ENCODE data around the gene MAML1.
"Not testable (repeated sequence)": the region's sequence is repeated elsewhere in the genome, so short reads cannot be mapped to it uniquely, and the experiment has no call there.

MAML1 gene, protein sequence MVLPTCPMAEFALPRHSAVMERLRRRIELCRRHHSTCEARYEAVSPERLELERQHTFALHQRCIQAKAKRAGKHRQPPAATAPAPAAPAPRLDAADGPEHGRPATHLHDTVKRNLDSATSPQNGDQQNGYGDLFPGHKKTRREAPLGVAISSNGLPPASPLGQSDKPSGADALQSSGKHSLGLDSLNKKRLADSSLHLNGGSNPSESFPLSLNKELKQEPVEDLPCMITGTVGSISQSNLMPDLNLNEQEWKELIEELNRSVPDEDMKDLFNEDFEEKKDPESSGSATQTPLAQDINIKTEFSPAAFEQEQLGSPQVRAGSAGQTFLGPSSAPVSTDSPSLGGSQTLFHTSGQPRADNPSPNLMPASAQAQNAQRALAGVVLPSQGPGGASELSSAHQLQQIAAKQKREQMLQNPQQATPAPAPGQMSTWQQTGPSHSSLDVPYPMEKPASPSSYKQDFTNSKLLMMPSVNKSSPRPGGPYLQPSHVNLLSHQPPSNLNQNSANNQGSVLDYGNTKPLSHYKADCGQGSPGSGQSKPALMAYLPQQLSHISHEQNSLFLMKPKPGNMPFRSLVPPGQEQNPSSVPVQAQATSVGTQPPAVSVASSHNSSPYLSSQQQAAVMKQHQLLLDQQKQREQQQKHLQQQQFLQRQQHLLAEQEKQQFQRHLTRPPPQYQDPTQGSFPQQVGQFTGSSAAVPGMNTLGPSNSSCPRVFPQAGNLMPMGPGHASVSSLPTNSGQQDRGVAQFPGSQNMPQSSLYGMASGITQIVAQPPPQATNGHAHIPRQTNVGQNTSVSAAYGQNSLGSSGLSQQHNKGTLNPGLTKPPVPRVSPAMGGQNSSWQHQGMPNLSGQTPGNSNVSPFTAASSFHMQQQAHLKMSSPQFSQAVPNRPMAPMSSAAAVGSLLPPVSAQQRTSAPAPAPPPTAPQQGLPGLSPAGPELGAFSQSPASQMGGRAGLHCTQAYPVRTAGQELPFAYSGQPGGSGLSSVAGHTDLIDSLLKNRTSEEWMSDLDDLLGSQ

DNA sequence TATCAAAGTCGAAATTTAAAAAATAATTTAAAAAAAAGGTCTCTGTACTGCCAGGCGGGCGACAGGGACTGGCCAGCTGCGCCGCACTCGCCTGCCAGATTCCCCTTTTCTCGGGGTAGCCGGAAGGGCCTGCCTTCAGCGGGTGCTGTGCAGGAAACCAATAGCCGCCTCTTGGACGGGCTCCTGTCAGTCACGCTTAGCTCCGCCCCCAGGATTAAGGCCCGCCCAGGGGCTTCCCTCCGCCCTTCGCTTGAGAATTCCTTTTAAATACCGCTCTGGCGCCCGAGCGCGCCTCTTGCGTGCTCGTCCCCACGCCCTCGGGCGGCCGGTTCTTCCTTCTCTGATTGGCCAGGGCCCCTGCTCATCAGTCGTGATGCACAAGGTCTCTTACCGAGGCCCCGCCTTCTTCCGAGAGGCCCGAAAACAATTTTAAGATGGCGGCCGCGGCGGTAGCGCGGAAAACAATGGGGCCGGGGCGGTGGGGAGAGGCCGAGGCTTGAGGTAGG is at the start of gene MAML1:
Gene MAML1, plus strand, starts transcription at position 411 of the 506 bp plus-strand sequence. CDS start 291 bp downstream, outside the sequence.
- DNase-seq: peak; percentile 100

DNA sequence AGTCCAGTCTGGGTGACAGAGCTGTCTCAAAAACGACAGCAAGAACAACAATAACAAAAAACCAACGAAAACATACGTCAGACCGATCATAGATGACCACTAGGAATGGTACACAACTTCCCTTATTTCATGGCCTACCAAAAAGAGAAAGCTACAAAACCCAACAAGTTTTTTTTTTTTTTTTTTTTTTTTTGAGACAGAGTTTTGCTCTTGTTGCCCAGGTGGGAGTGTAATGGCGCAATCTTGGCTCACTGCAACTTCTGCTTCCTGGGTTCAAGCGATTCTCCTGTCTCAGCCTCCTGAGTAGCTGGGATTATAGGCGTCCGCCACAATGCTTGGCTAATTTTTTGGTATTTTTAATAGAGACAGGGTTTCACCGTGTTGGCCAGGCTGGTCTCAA is 43.4 kb upstream of the MAML1 start:
- DNase-seq: not testable (repeated sequence)

DNA sequence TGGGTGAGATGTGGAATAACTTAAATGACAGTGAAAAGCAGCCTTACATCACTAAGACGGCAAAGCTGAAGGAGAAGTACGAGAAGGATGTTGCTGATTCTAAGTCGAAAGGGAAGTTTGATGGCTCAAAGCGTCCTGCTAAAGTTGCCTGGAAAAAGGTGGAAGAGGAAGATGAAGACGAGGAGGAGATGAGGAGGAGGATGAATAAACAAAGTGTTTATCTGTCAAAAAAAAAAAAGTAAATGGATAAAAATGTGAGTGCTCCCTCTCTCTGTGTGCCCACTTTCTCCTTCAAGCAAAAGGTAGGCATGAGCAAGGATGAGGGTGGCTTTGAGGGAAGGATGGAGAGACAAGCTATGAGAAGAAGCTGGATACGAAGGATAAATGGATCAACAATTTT is 38.1 kb upstream of the MAML1 start:
- DNase-seq: no peak

DNA sequence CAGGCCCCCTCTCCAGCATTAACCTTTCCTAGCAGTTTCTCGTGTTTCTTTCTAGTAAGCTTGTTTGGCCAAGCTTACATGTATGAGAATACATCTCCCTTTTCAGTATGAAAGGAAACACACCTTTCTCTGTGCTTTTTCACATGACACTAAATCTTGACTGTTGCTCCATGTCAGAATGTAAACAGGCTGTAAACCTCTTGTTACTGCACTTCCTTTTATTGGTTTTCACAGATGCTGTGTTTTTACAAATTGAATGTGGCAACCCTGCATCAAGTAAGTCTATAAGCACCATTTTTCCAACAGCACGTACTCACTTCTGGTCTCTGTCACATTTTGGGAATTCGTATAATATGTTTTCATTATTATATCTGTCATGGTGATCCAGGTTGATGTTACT is 36.0 kb upstream of the MAML1 start:
- DNase-seq: no peak

DNA sequence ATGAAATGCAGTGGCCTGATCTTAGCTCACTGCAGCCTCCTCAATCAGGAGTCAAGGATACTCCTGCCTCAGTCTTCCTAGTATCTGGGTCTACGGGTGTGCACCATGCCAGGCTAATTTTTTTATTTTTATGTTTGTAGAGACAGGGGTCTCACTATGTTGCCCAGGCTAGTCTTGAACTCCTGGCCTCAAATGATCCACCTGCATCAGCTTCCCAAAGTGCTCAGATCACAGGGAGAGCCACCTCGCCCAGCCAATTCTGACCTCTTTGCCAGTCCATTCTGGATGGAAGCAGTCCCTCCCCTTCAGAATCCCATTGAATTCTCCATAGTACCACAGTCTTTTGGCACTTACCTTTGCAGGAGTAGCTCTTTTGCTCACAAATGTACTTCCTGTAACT is 35.5 kb upstream of the MAML1 start:
- DNase-seq: no peak

DNA sequence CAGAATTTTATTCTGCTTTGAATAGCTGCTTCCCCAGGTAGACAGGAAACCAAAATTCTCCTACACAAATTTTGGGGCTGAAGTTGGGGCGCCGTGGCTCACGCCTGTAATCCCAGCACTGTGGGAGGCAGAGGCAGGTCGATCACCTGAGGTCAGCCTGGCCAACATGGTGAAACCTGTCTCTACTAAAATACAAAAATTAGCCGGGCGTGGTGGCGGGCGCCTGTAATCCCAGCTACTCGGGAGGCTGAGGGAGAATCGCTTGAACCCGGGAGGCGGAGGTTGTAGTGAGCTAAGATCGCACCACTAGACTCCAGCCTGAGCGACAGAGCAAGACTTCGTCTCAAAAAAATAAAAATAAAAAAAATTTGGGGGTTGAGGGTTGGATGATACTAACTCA is 35.1 kb upstream of the MAML1 start:
- DNase-seq: not testable (repeated sequence)

DNA sequence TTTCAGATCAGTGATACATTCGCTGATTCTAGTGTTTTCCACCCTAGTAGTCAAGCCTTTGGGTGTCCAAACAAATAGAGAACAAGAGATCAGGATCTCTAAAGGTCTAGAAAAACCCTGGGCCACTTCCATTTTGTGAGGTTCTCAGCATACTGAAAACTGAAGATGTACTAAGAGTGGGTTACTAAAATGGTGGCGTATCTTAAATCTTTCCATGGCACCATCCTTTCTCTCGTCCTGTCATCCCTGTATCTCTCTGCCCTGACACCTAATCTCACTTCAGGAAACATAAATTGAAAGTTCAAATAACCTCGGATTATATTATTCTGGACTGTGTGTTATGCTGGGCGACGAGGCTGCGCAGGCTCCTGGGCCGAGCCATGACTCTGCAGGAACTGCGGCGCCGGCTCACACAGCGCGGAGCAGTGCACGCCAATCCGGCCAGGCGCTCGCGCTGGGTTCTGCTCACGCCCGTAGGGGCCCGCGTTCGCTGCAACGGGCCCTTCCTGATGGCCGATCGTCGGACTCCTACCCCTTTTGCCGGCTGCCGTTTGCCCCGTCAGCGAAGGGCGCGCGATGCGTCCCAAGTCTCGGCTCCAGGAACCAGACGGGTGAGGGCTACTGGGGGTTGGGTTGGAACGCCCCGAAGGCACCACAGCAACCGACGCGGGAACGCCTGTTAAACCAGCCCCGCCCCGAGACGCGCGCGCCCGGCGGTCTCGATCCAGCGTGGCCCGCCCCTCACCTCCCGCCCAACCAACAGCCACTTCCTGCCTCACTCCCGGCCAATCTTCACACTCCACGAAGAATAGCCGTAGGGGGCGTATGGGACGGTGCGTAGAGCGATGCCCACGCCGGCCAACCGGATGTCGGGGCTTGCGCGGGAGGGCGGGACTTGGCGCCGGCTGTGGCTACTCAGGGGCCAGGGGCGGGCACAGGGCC is 34.4 kb upstream of the MAML1 start:
- DNase-seq: peak; percentile 100

DNA sequence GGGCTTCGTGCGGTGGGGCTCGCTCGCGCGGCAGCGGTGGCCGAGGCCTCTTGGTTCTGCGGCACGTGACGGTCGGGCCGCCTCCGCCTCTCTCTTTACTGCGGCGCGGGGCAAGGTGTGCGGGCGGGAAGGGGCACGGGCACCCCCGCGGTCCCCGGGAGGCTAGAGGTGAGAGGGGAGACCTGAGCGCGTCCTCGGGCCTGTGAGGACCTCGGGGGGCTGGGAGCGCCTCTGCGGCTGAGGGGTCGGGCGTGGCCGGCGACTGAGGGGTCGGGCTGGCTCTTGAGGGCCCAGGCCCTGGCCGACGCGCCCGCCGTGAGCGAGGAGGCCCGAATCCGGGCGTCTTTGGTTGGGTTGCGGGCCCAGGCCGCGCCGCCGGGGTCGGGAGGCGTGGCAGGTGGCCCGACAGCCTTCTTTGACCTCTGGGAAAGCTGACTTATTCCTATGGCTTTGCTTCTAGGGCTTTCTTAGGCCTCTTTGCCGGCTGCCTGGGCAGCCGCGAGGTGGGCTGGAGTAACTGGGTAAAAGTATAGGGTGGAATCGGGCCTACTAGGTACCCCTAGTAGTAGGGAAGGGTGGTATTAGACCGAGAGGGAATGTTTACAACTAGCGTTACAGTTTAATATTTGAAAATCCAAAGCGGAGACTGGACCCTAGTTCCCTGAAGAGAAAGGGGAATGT is 33.5 kb upstream of the MAML1 start, which contains the start of gene CANX:
Gene CANX, plus strand, starts transcription at position 33 of the 681 bp plus-strand sequence. CDS start 6,715 bp downstream, outside the sequence.
- DNase-seq: no peak

DNA sequence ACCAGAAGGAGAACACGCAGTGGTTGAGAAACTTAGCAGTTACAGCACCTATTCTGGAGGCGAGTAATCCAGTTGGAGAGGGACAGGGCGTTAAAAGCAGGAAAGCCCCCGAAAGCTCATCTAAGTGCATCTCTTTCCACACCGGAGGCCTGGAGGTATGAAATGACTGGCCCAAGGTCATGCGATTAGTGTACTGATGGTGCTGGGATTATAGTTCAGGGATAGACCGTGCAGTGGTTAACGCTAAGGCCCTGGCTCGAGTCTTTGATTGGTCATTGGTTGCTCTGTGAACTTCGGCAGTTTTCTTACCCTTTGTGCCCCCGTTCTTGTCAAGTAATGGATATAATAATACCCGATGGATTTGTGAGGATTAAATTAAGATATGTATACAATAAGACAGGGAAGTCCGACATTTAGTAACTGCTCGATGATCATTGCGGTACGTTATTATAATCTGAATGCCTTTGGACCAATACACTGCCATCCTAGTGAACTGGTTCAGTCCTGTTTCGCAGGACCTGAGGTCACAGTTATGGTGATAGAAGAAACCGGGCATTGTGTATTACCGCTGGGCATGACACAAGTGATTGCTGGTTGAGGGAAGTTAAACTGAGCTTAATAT is 32.9 kb upstream of the MAML1 start:
- DNase-seq: no peak

DNA sequence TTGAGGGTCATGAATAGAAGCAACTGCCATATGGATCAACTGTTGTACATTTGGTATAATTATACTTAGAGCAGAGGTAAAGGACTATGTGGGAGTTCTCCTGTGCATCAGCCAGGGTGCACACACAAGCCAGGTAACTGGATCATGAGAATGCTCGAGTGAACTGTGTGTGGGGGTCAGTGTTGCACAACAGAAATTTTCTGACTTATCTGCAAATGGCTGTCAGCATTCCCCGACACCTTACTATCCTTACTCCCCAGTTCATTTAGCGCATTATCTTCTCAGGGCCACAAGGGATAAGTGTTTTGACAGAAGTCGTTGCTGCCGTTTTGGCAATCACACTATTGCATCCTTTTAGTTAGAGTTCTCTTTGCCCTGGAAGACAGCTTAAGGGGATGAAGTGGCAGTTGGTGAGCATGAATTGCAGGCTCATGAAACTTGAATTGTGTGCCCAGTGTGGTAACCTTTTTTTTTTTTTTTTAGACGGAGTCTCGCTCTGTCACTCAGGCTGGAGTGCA is 32.2 kb upstream of the MAML1 start:
- no peak for DNase-seq

DNA sequence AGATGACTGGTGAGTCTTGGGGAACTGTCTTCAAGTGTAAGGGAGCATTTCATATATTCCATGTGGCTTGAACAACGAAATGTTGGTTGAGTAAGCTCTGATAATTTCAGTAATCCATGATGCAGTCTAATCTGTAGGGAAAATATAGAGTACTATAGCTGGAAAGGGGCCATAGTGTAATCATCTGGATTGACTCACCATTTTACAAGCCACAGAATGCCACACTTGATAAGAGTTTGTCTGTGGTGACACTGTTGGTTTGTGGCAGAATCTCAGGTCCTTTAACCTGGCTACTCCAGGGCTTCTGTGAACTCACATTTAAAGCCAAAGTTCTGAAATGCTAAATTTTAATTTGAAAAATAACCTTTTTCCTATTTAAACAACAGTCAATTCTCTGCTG is 16.3 kb upstream of the MAML1 start:
- no peak for DNase-seq

DNA sequence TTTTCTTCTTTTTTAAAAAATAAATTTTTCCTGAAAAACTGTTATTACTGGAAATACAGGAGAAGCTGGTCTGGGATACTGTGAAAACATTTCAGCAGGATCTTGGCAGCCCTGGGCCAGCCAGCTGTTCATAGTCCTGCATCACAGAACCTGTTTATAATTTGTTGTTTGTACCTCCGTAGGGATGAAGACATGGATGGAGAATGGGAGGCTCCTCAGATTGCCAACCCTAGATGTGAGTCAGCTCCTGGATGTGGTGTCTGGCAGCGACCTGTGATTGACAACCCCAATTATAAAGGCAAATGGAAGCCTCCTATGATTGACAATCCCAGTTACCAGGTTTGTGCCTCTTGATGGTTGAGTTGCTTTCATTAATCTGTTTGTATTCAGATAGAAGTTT is 12.4 kb upstream of the MAML1 start:
- DNase-seq: no peak

DNA sequence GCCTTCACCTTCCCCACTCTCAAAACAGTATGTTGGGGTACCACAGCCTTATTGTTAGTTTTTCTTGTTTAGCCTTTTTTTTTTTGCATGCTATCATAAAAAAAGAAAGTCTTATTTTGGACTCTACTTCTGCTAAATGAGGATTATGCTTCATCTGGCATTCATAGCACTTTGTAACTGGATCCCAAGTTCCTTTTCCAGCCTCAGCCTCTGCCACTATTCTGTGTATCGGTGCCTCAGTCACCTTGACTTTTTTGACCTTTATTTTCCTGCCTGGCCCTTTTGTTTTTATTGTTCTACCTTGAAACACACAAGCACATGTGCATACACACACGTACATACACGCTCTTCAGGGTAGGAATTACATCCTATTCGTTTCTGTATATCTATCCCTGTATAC is 8.5 kb upstream of the MAML1 start:
- no peak for DNase-seq

DNA sequence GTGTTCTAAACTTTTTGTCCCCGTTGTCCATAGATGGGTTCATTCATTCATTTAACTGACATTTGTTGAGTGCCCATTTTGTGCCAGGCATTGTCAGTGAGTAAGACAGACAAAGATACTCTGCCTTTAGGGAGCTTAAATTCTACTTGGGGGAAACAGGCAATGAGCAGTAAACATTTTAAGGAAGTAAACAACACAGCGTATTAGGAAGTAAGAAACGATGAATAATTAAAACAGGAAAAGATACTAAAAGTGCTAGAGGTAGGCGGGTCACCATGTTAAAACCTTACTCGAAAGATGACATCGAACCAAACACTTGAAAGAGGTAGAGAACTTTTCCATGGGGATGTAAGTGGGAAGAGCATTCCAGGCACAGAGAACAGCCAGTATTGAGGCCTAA is 5.5 kb upstream of the MAML1 start:
- no peak for DNase-seq

DNA sequence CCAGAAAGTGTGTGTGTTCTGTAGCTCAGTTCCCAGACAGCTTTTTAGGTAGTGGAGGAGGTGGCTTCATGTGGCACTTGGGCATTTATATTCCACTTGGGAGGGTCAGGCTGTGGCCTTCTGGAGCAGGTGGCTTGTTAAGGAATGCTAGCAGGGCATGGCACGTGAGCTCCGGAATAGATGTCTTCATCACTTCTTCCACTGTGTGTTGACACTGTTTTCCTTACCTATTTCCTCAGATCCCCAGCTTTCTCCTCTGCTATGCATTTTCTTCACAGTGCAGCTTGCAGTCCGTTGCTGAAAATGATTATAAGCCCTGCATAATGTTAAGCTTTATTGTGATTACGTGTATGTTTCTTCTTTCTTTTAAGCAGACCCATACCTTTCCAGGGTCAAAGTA is 3.3 kb upstream of the MAML1 start:
- DNase-seq: no peak

DNA sequence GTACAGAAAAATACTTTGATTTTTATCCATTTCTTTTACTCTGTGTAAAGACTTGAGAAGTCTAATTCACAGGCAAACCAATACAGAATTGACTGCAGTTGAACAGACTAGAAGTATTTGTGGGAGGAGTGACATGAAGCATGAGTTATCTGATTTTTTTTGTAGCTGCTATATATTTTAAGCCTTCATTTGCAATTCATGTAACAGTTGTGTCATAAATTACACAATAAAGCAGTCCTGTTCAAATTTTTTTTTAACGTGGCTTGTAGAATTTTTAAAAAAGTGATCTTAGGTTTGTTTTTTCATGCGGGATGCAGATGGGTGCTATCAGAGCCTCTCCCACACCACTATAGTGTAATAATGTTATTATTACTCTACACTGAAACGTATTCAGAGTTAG is 2.9 kb upstream of the MAML1 start:
- DNase-seq: no peak

DNA sequence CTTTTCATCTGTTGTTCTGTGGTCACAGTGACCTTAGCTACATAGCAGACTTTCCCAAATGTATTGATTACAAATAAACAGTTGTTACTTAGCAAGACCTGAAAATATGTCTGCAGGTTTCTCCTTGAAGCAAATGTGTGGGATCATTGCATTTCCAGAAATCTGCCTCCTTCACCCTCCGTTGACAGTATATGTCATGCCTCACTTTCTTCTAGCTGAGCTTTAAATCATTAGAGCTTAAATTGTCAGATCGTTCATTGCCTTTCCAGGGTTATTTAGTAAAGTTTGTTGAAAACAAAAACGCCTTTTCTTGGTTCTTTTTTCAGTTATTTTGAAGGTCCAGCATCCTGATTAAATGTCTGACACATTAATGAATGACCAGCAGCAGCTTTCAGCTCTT is 2.3 kb upstream of the MAML1 start:
- no peak for DNase-seq

DNA sequence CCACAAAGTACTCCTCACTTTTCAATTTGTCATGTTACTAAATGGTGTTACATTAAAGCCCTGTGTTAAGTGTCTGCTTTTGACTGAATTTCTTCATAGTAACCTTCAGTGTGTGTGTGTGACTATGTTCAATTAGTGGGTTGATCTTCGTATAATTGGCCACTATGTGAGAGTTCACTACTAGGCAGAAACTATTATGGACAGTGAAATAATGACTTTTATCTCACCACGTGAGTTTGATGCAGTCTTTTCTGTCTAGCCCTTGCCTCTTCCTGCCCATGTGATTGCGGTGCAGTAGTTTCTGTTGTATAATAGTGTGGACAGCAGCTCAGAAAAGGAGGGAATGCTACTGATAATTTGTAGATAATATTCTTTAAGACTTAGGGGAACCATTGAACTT is 1.8 kb upstream of the MAML1 start:
- no peak for DNase-seq

DNA sequence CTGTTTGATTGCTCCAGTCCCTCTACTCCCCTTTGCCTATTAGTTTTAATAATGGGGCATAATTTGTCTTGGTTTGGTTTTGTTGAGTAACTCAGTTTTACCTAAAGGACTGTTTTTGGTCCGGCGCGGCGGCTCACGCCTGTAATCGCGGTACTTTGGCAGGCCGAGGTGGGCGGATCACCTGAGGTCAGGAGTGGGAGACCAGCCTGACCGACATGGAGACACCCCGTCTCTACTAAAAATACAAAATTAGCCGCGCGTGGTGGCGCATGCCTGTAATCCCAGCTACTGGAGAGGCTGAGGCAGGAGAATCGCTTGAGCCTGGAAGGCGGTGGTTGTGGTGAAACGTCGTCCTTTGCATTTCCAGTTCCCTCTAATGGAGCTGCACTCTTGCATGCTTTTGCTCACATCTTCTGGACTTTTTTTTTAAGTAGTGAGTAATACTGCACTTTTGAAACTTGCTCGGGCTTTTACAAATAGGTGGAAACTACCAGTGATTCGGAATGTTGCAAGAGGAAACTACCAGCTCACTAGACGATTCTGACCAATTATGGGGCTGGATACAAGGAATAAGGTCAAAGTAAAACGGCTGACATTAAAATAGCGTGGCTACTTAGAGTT is 721 bp upstream of the MAML1 start:
- DNase-seq: no peak

Data from left hindlimb (tissue), 1 donor.